GM12878 (cell line): ENCODE data around the gene SORBS2. TPM values are rescaled to one million over a fixed set of nuclear protein-coding genes. Genes with fewer than 3 reads are reported as not detected.

ENCODE experiments used
- ATAC-seq: fragments of 200-7000 bp; cut with Tn5 transposase; 3 replicates; pipeline ENCODE4 v1.9.1; 2020; ENCODE audit warnings: mild to moderate bottlenecking, moderate library complexity
- BruUV-seq: library from RNA; stranded (reverse); fragments of 400-500 nt; replicated peaks from 2 replicates; lab custom pipeline; 2021; lab: Mats Ljungman, UMichigan
- CTCF ChIA-PET: fragments of 300-600 bp; sonication (Branson Sonifier 250); formaldehyde crosslinking; extraction: SDS; loops from one replicate; lab custom pipeline; 2021; ENCODE audit warnings: inconsistent platforms; lab: Yijun Ruan, JAX
- POLR2A ChIA-PET: fragments of 350-600 bp; formaldehyde crosslinking; extraction: SDS; loops from one replicate; lab custom pipeline; 2021; ENCODE audit warnings: inconsistent platforms; lab: Charles Lee
- RAD21 ChIA-PET: fragments of 300-600 bp; sonication (Branson Sonifier 250); formaldehyde crosslinking; loops from one replicate; lab custom pipeline; 2023; ENCODE audit warnings: antibody characterized with exemption; ENCODE audit not compliant: unreplicated experiment; lab: Charles Lee
- SMC1A ChIA-PET: fragments of 300-600 bp; sonication (Branson Sonifier 250); formaldehyde crosslinking; loops from one replicate; lab custom pipeline; 2023; ENCODE audit not compliant: unreplicated experiment, uncharacterized antibody; lab: Charles Lee
- DNase-seq: peaks from one replicate; pipeline ENCODE4 v3.0.0-alpha.2; 2011; ENCODE audit warnings: low read depth, low spot score
- FAIRE-seq: peaks from 3 replicates; lab custom pipeline; 2011; peaks lifted over from hg19 to GRCh38; lab: Jason Lieb, UNC
- H2AFZ ChIP-seq: 2 replicates; pipeline ENCODE4 v1.6.0; 2011; ENCODE audit warnings: low read depth, low read length, control low read depth; ENCODE audit not compliant: control insufficient read depth
- H3K27ac ChIP-seq: 2 replicates; pipeline ENCODE4 v1.5.1; 2011; ENCODE audit warnings: control low read depth; ENCODE audit not compliant: control insufficient read depth, insufficient read depth
- H3K27me3 ChIP-seq, 2 experiments: replicated peaks in 1 of 2; 2 replicates each; pipeline versions ENCODE4 v1.6.0 to v1.6.1; 2011; ENCODE audit warnings: low read length in 1 of 2; ENCODE audit not compliant: control insufficient read depth in 2 of 2, insufficient read depth in 2 of 2
- H3K36me3 ChIP-seq, 2 experiments: 2 replicates each; pipeline ENCODE4 v1.5.1; 2011; ENCODE audit warnings: low read length in 1 of 2; ENCODE audit not compliant: control insufficient read depth in 2 of 2, insufficient read depth in 2 of 2
- H3K4me1 ChIP-seq: 2 replicates; pipeline ENCODE4 v1.6.1; 2011; ENCODE audit warnings: mild to moderate bottlenecking, low read length, moderate library complexity, mixed read lengths; ENCODE audit not compliant: control insufficient read depth, insufficient read depth
- H3K4me2 ChIP-seq: 2 replicates; pipeline ENCODE4 v1.6.0; 2011; ENCODE audit warnings: control low read depth; ENCODE audit not compliant: control insufficient read depth, insufficient read depth
- H3K4me3 ChIP-seq: fragments of 200-600 bp; sonication (generic); 2 replicates; pipeline ENCODE4 v1.5.1; 2016
- H3K79me2 ChIP-seq: 2 replicates; pipeline ENCODE4 v1.6.0; 2011; ENCODE audit warnings: low read length; ENCODE audit not compliant: control insufficient read depth, insufficient read depth
- H3K9ac ChIP-seq: 2 replicates; pipeline ENCODE4 v1.8.0; 2011; ENCODE audit warnings: low read length, control low read depth, mixed read lengths; ENCODE audit not compliant: control insufficient read depth, insufficient read depth
- H3K9me3 ChIP-seq: replicated peaks from 3 replicates; pipeline ENCODE4 v1.5.1; 2011; ENCODE audit warnings: mild to moderate bottlenecking, low read length; ENCODE audit not compliant: control insufficient read depth, insufficient read depth
- H4K20me1 ChIP-seq: 2 replicates; pipeline ENCODE4 v1.6.0; 2011; ENCODE audit not compliant: control insufficient read depth, insufficient read depth
- CUX1 ChIP-seq: IDR thresholded peaks from 2 replicates; pipeline ENCODE4 v1.6.1; 2012; ENCODE audit warnings: improper control_type of control experiment, low read depth, low read length; ENCODE audit not compliant: insufficient replicate concordance
- E4F1 ChIP-seq: fragments of 450-650 bp; IDR thresholded peaks from 2 replicates; pipeline ENCODE4 v1.6.1; 2018; ENCODE audit warnings: borderline replicate concordance, mild to moderate bottlenecking; ENCODE audit not compliant: partially characterized antibody
- HDAC2 ChIP-seq: fragments of 200-600 bp; sonication (generic); IDR thresholded peaks from 2 replicates; pipeline ENCODE4 v1.6.1; 2017
- SKIL ChIP-seq: fragments of 450-650 bp; IDR thresholded peaks from 2 replicates; pipeline ENCODE4 v1.6.1; 2017; ENCODE audit warnings: mild to moderate bottlenecking, low read depth, inconsistent platforms; ENCODE audit not compliant: poor library complexity, severe bottlenecking
- TAF1 ChIP-seq: IDR thresholded peaks from 2 replicates; pipeline ENCODE4 v1.6.1; 2011; ENCODE audit warnings: mild to moderate bottlenecking, low read depth, low read length, borderline replicate concordance
- ZSCAN29 ChIP-seq: fragments of 450-650 bp; IDR thresholded peaks from 2 replicates; pipeline ENCODE4 v1.6.1; 2017; ENCODE audit warnings: mild to moderate bottlenecking, moderate library complexity
- WGBS: methylation state at CpG from one replicate; pipeline ENCODE4 v1.1.6; 2016; ENCODE audit warnings: low lambda C conversion rate; ENCODE audit not compliant: insufficient replicate concordance, insufficient coverage; ENCODE audit errors: missing lambda C conversion rate; 5-methylcytosine and 5-hydroxymethylcytosine counted together
- in situ Hi-C: fragments of 300-500 bp; cut with MboI; formaldehyde crosslinking; loops from 9 replicates; pipeline ENCODE4 v1.14.3; 2018; ENCODE audit warnings: mixed read lengths
- intact Hi-C: fragments of 100-400 bp; cut with micrococcal nuclease; formaldehyde crosslinking; loops from one replicate; pipeline ENCODE4 v1.14.2; 2022; ENCODE audit not compliant: unreplicated experiment
- polyA plus RNA-seq, 11 experiments: library from polyadenylated mRNA; depleted of rRNA in 4 of 11; unstranded in 6 of 11; stranded (reverse) in 5 of 11; fragments of >200 nt; fragmentation: Nextera tagmentation in 4 of 11; fragmentation: Illumina TruSeq in 1 of 11; extraction: Ambion mirVana in 4 of 11; extraction: Trizol in 1 of 11; gene quantifications; 1 replicate in 1 of 11; 2 replicates in 10 of 11; pipeline versions ENCODE4 v1.2.1 to v1.2.3, GENCODE V29; 2011 to 2016; ENCODE audit warnings: inconsistent platforms in 2 of 11, missing spikeins in 2 of 11, low read depth in 1 of 11
- total RNA-seq, 4 experiments: library from RNA; depleted of rRNA in 3 of 4; stranded (reverse); fragments of >200 nt in 3 of 4; fragmentation: Illumina TruSeq in 1 of 4; extraction: Trizol in 1 of 4; gene quantifications; 2 replicates each; pipeline versions ENCODE4 v1.2.1 to v1.2.3, GENCODE V29; 2013 to 2021
- TF ChIP-seq, protein P1 (sequence below): IDR thresholded peaks from 2 replicates; pipeline ENCODE4 v1.6.1; 2011; ENCODE audit warnings: low read depth, low read length, improper control_type of control experiment, borderline replicate concordance

The SORBS2 gene
- total and polyA plus RNA-seq, 10 of the 15 experiments (the other 5 are each of a cell fraction or from before 2014, with no cell fraction given), result 0.06 to 3.0 (median 0.79) TPM

- FAIRE-seq (no peak), DNase-seq (no peak), ATAC-seq (no peak)
- Histone ChIP-seq H3K36me3 (no peaks in the 10 kb centered on the region), H3K4me2 (no peak overlapping the region), H3K9ac (no peak overlapping the region), H3K27ac (no peak overlapping the region), H3K79me2 (no peaks in the 10 kb centered on the region), H3K9me3 (no peaks in the 10 kb centered on the region), H4K20me1 (no peaks in the 10 kb centered on the region), H3K4me3 (no peak overlapping the region), H2AFZ (no peak overlapping the region), H3K27me3 (no peaks in the 10 kb centered on the region), H3K4me1 (no peaks in the 10 kb centered on the region)
- WGBS, result 77% methylated on average over 2 of the region's 2 CpGs
- CTCF ChIA-PET, result no interaction called here
- RAD21 ChIA-PET, result no interaction called here
- intact Hi-C loops, result no loop called here
- SMC1A ChIA-PET, result no interaction called here
- TF ChIP-seq, protein P1, sequence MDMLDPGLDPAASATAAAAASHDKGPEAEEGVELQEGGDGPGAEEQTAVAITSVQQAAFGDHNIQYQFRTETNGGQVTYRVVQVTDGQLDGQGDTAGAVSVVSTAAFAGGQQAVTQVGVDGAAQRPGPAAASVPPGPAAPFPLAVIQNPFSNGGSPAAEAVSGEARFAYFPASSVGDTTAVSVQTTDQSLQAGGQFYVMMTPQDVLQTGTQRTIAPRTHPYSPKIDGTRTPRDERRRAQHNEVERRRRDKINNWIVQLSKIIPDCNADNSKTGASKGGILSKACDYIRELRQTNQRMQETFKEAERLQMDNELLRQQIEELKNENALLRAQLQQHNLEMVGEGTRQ, result no peak
- TF ChIP-seq CUX1 (no peak), TAF1 (no peak), SKIL (no peak), ZSCAN29 (no peak), HDAC2 (no peak), E4F1 (no peak)
- TF ChIP-seq, all 136 proteins: peak for 0
- in situ Hi-C loops, result no loop called here
- BruUV-seq, result no TSS peak
- POLR2A ChIA-PET, result no interaction called here
Observed at GRCh38 chr4:185793116-185793485, 18.9 kb downstream of the SORBS2 start.
